Astrocyte (in vitro differentiated cells and primary cell): Measurements from ENCODE around the gene SLC25A30. TPM values are rescaled to one million over a fixed set of nuclear protein-coding genes. Genes with fewer than 3 reads are reported as not detected.

Experiments
- DNase-seq: peaks from one replicate; pipeline ENCODE4 v3.0.0-alpha.2; 2010; ENCODE audit warnings: low read depth
- FAIRE-seq: peaks from 2 replicates; lab custom pipeline; 2011; peaks lifted over from hg19 to GRCh38; lab: Jason Lieb, UNC
- H2AFZ ChIP-seq: 2 replicates; pipeline ENCODE4 v1.6.0; 2012; ENCODE audit warnings: low read depth, low read length, inconsistent platforms
- H3K27ac ChIP-seq: 2 replicates; pipeline ENCODE4 v1.5.1; 2011; ENCODE audit warnings: low read depth, low read length, inconsistent platforms
- H3K27me3 ChIP-seq: 2 replicates; pipeline ENCODE4 v1.6.0; 2011; ENCODE audit warnings: low read length, inconsistent platforms; ENCODE audit not compliant: insufficient read depth
- H3K36me3 ChIP-seq: 2 replicates; pipeline ENCODE4 v1.5.1; 2011; ENCODE audit warnings: low read length, inconsistent platforms; ENCODE audit not compliant: insufficient read depth
- H3K4me1 ChIP-seq: 2 replicates; pipeline ENCODE4 v1.5.1; 2011; ENCODE audit warnings: low read length, inconsistent platforms; ENCODE audit not compliant: insufficient read depth
- H3K4me2 ChIP-seq: 2 replicates; pipeline ENCODE4 v1.6.0; 2012; ENCODE audit warnings: low read length, inconsistent platforms
- H3K4me3 ChIP-seq: 2 replicates; pipeline ENCODE4 v1.5.1; 2011; ENCODE audit warnings: low read depth, mild to moderate bottlenecking, low read length, inconsistent platforms; ENCODE audit not compliant: insufficient read depth
- H3K79me2 ChIP-seq: 2 replicates; pipeline ENCODE4 v1.6.0; 2012; ENCODE audit warnings: mild to moderate bottlenecking, low read length, inconsistent platforms; ENCODE audit not compliant: insufficient read depth
- H3K9ac ChIP-seq: 2 replicates; pipeline ENCODE4 v1.6.0; 2012; ENCODE audit warnings: mild to moderate bottlenecking, low read length, inconsistent platforms
- H3K9me3 ChIP-seq: 2 replicates; pipeline ENCODE4 v1.5.1; 2012; ENCODE audit warnings: low read depth, mild to moderate bottlenecking, low read length, inconsistent platforms; ENCODE audit not compliant: insufficient read depth
- H4K20me1 ChIP-seq: 2 replicates; pipeline ENCODE4 v1.6.0; 2012; ENCODE audit warnings: low read length, inconsistent platforms; ENCODE audit not compliant: insufficient read depth
- H3K27ac Mint-ChIP-seq: one replicate; pipeline ENCODE4 v1.8.0; 2021; ENCODE audit warnings: mild to moderate bottlenecking, mixed read lengths; ENCODE audit not compliant: unreplicated experiment
- H3K27me3 Mint-ChIP-seq: one replicate; pipeline ENCODE4 v1.8.0; 2021; ENCODE audit warnings: low read depth, mixed read lengths; ENCODE audit not compliant: unreplicated experiment
- H3K36me3 Mint-ChIP-seq: one replicate; pipeline ENCODE4 v1.8.0; 2021; ENCODE audit warnings: low read depth, mixed read lengths; ENCODE audit not compliant: unreplicated experiment
- H3K4me1 Mint-ChIP-seq: one replicate; pipeline ENCODE4 v1.8.0; 2021; ENCODE audit warnings: low read depth, mixed read lengths; ENCODE audit not compliant: unreplicated experiment
- H3K4me3 Mint-ChIP-seq: one replicate; pipeline ENCODE4 v1.8.0; 2021; ENCODE audit warnings: mild to moderate bottlenecking, moderate library complexity, mixed read lengths; ENCODE audit not compliant: unreplicated experiment
- H3K9me3 Mint-ChIP-seq: one replicate; pipeline ENCODE4 v1.8.0; 2021; ENCODE audit warnings: mild to moderate bottlenecking, mixed read lengths; ENCODE audit not compliant: unreplicated experiment
- CTCF ChIP-seq: IDR thresholded peaks from 2 replicates; pipeline ENCODE4 v1.5.1; 2011; ENCODE audit warnings: low read depth, mild to moderate bottlenecking, inconsistent platforms, low read length, moderate library complexity; ENCODE audit not compliant: insufficient read depth
- EZH2 ChIP-seq: IDR thresholded peaks from 2 replicates; pipeline ENCODE4 v1.6.1; 2012; ENCODE audit warnings: mild to moderate bottlenecking, low read length, inconsistent platforms; ENCODE audit not compliant: insufficient read depth
- total RNA-seq: library from RNA; stranded (reverse); gene quantifications from 2 replicates; pipeline ENCODE4 v1.2.1, GENCODE V29; 2021

The SLC25A30 gene
- total RNA-seq, 1 donor from 2014 or later = 14.3 TPM

- Histone ChIP-seq H3K9me3 (no peaks in the 10 kb centered on the region), H3K27me3 (no peaks in the 10 kb centered on the region), H3K4me2 (no peak overlapping the region), H2AFZ (no peak overlapping the region), H3K79me2 (no peaks in the 10 kb centered on the region), H3K9ac (no peak overlapping the region), H4K20me1 (no peaks in the 10 kb centered on the region), H3K4me3 (no peak overlapping the region), H3K4me1 (peaks cover 10% of the 10 kb centered on the region), H3K27ac (no peak overlapping the region), H3K36me3 (no peaks in the 10 kb centered on the region)
- FAIRE-seq (no peak), DNase-seq (no peak)
- H3K4me1 Mint-ChIP-seq = peaks cover 21% of the 10 kb centered on the region
- H3K36me3 Mint-ChIP-seq = peaks cover 16% of the 10 kb centered on the region
- no peak for TF ChIP-seq CTCF
- no peak for TF ChIP-seq EZH2
- H3K27me3 Mint-ChIP-seq = no peaks in the 10 kb centered on the region
- no peak overlapping the region for H3K27ac Mint-ChIP-seq
- no peak overlapping the region for H3K4me3 Mint-ChIP-seq
- H3K9me3 Mint-ChIP-seq = no peaks in the 10 kb centered on the region
Observed at GRCh38 chr13:45369116-45369515, 49.1 kb downstream of the SLC25A30 start.

- no peak for DNase-seq
- no peak for FAIRE-seq
- Histone ChIP-seq H3K27me3 (no peaks in the 10 kb centered on the region), H2AFZ (no peak overlapping the region), H3K36me3 (no peaks in the 10 kb centered on the region), H3K4me3 (no peak overlapping the region), H4K20me1 (no peaks in the 10 kb centered on the region), H3K9ac (no peak overlapping the region), H3K79me2 (no peaks in the 10 kb centered on the region), H3K9me3 (no peaks in the 10 kb centered on the region), H3K4me1 (peaks cover 10% of the 10 kb centered on the region), H3K27ac (no peak overlapping the region), H3K4me2 (no peak overlapping the region)
- no peaks in the 10 kb centered on the region for H3K9me3 Mint-ChIP-seq
- no peak overlapping the region for H3K4me3 Mint-ChIP-seq
- H3K4me1 Mint-ChIP-seq = peaks cover 21% of the 10 kb centered on the region
- peak overlapping the region; percentile 20 for H3K27ac Mint-ChIP-seq
- H3K36me3 Mint-ChIP-seq = peaks cover 20% of the 10 kb centered on the region
- no peak for TF ChIP-seq EZH2
- no peak for TF ChIP-seq CTCF
- no peaks in the 10 kb centered on the region for H3K27me3 Mint-ChIP-seq
Observed at GRCh38 chr13:45368571-45368970, 49.6 kb downstream of the SLC25A30 start.

GRCh38 chr13:45368005-45368404 is 50.2 kb downstream of the SLC25A30 start:
- Histone ChIP-seq H3K9me3 (no peaks in the 10 kb centered on the region), H3K9ac (no peak overlapping the region), H3K4me3 (no peak overlapping the region), H3K4me2 (no peak overlapping the region), H3K4me1 (peaks cover 10% of the 10 kb centered on the region), H3K79me2 (no peaks in the 10 kb centered on the region), H2AFZ (no peak overlapping the region), H4K20me1 (no peaks in the 10 kb centered on the region), H3K36me3 (no peaks in the 10 kb centered on the region), H3K27me3 (no peaks in the 10 kb centered on the region), H3K27ac (peak overlapping the region; percentile 19)
- Mint-ChIP-seq H3K36me3 (peaks cover 22% of the 10 kb centered on the region), H3K9me3 (no peaks in the 10 kb centered on the region), H3K27me3 (no peaks in the 10 kb centered on the region), H3K4me3 (no peak overlapping the region), H3K4me1 (peaks cover 19% of the 10 kb centered on the region), H3K27ac (no peak overlapping the region)
- TF ChIP-seq CTCF = no peak
- no peak for TF ChIP-seq EZH2
- DNase-seq (no peak), FAIRE-seq (no peak)
